ENCODE data around the gene CAPN10. TPM values are rescaled to one million over a fixed set of nuclear protein-coding genes. Genes with fewer than 3 reads are reported as not detected.

The CAPN10 gene
- polyA plus RNA-seq, 1 donor from 2014 or later = 18.2 TPM

DNA sequence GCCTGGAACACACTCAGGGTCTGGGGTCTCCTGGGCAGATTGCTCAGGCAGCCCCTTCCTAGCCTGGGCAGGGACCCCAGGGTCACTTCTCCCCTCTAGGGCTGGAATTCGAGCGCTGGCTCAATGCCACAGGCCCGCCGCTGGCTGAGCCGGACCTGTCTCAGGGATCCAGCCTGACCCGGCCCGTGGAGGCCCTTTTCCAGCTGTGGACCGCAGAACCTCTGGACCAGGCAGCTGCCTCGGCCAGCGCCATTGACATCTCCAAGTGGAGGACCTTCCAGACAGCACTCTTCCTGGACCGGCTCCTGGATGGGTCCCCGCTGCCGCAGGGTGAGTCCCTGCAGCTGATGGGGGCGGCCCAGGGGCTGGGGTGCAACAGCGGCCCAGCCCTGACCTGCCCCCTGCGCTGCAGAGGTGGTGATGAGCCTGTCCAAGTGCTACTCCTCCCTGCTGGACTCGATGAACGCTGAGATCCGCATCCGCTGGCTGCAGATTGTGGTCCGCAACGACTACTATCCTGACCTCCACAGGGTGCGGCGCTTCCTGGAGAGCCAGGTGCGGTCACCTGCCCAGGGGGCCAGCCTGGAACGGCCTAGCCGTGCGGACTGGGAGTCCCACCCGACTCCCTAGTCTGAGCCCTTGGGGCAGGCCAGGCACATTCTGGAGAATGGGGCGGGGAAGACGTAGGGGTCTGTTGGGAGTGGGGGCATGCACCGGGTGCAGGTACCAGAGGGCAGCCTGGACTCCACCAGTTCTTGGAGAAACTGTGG lies 9.9 kb upstream of the CAPN10 start:
- peak overlapping the region in 1 of 3 donors; percentile 81 for H3K27ac Mint-ChIP-seq
- H3K27me3 Mint-ChIP-seq = no peaks in the 10 kb centered on the region
- H3K36me3 Mint-ChIP-seq = peaks cover 4% of the 10 kb centered on the region
- peak overlapping the region in 1 of 4 donors; percentile 17 for H3K4me3 Mint-ChIP-seq
- peaks cover 0 to 3% (median 0%) of the 10 kb centered on the region in 3 donors for H3K9me3 Mint-ChIP-seq
- H3K4me1 Mint-ChIP-seq = peaks cover 10 to 14% (median 13%) of the 10 kb centered on the region in 3 donors

DNA sequence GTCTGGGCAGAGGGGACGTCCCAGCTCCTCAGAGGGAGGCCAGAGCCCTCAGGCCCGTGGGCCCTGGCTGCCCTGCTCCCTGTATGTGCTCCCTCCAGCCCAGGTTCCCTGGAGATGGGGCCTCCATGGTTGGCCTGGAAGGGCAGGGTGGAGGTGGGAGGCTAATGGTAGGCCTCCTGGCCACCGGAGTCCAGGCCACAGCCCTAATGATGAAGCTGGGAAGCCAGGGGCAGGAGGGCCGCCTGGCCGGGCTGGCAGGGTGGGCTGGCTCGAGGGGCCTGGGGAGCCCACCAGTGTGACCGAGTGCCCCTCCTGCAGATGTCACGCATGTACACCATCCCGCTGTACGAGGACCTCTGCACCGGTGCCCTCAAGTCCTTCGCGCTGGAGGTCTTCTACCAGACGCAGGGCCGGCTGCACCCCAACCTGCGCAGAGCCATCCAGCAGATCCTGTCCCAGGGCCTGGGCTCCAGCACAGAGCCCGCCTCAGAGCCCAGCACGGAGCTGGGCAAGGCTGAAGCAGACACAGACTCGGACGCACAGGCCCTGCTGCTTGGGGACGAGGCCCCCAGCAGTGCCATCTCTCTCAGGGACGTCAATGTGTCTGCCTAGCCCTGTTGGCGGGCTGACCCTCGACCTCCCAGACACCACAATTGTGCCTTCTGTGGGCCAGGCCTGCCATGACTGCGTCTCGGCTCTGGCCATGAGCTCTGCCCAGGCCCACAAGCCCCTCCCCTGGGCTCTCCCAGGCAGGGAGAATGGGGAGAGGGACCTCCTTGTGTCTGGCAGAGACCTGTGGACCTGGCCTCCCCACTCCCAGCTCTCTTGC lies 9.0 kb upstream of the CAPN10 start:
- Mint-ChIP-seq H3K36me3 (peaks cover 9% of the 10 kb centered on the region), H3K27ac (no peak overlapping the region), H3K4me1 (peaks cover 12 to 18% (median 18%) of the 10 kb centered on the region in 3 donors), H3K27me3 (no peaks in the 10 kb centered on the region), H3K9me3 (peaks cover 0 to 3% (median 0%) of the 10 kb centered on the region in 3 donors), H3K4me3 (no peak overlapping the region)

DNA sequence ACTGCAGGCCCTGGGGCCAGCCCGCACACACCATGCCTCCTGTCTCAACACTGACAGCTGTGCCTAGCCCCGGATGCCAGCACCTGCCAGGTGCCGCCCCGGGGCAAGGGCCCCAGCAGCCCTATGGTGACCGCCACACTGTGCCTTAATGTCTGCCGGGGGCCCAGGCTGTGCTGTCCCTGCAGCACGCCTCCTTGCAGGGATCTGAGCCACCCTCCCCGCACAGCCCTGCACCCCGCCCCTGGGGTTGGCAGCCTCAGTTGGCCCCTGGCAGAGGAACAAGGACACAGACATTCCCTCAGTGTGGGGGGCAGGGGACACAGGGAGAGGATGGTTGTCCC lies 8.5 kb upstream of the CAPN10 start:
- Mint-ChIP-seq H3K4me1 (peaks cover 12 to 20% (median 18%) of the 10 kb centered on the region in 3 donors), H3K27ac (no peak overlapping the region), H3K27me3 (no peaks in the 10 kb centered on the region), H3K4me3 (no peak overlapping the region), H3K36me3 (peaks cover 10% of the 10 kb centered on the region), H3K9me3 (peaks cover 0 to 3% (median 0%) of the 10 kb centered on the region in 3 donors)

DNA sequence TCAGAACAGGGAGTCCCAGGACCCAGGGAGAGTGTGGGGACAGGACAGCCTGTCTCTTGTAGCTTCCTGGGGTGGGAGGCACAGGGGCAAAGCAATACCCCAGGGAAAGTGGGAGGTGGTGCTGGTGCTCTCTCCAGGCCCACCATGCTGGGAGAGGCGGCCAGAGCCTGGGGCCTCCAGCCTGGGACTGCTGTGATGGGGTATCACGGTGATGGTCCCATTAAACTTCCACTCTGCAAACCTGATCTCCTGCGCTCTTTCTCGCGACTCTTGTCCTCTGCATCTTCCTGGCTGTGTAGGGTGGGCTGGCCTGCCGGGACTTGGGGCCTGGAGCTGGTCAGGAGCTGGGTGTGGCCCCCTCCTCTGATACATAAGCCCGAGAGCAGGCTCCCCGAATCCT lies 8.0 kb upstream of the CAPN10 start:
- peaks cover 10% of the 10 kb centered on the region for H3K36me3 Mint-ChIP-seq
- peak overlapping the region in 1 of 3 donors; percentile 47 for H3K27ac Mint-ChIP-seq
- H3K4me3 Mint-ChIP-seq = no peak overlapping the region
- peaks cover 15 to 20% (median 20%) of the 10 kb centered on the region in 3 donors for H3K4me1 Mint-ChIP-seq
- H3K9me3 Mint-ChIP-seq = peaks cover 0 to 3% (median 0%) of the 10 kb centered on the region in 3 donors
- no peaks in the 10 kb centered on the region for H3K27me3 Mint-ChIP-seq

DNA sequence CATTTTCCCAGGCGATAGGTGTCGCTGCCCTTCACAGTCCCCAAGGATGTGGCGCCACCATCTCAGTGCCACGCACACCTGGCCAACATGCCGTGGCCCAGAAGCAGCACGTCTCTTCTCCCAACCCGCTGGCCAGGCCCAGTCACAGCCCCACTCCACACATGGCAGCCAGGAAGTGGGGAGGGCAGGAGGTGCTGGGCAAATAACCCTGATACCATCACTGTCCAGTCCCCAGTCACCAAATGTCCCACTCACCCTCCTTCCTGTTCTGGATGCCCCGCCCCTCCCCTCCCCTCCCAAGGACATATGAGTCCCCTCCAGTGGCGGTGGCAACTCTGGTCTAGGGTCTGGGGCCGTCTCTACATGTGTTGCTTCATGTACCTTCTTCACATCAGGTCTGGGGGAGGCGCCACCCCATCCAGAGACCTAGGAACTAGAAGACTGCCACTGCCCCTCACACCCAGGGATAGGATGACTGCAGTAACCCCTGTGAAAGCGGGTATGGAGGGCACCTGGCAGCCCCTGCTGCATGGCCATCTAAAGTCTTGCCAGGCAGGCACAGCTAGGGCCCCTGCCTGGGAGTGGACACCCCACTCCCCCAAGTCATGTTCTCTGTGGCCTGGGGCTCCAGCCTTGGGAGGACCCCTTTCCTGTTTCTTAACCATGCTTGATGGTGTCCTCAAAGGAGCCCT lies 7.3 kb upstream of the CAPN10 start:
- H3K27ac Mint-ChIP-seq = peak overlapping the region in 2 of 3 donors; percentile 46 to 47
- H3K27me3 Mint-ChIP-seq = no peaks in the 10 kb centered on the region
- peak overlapping the region in 2 of 4 donors; percentile 38 to 81 for H3K4me3 Mint-ChIP-seq
- peaks cover 16 to 23% (median 20%) of the 10 kb centered on the region in 3 donors for H3K4me1 Mint-ChIP-seq
- peaks cover 0 to 3% (median 0%) of the 10 kb centered on the region in 3 donors for H3K9me3 Mint-ChIP-seq
- H3K36me3 Mint-ChIP-seq = peaks cover 10% of the 10 kb centered on the region

DNA sequence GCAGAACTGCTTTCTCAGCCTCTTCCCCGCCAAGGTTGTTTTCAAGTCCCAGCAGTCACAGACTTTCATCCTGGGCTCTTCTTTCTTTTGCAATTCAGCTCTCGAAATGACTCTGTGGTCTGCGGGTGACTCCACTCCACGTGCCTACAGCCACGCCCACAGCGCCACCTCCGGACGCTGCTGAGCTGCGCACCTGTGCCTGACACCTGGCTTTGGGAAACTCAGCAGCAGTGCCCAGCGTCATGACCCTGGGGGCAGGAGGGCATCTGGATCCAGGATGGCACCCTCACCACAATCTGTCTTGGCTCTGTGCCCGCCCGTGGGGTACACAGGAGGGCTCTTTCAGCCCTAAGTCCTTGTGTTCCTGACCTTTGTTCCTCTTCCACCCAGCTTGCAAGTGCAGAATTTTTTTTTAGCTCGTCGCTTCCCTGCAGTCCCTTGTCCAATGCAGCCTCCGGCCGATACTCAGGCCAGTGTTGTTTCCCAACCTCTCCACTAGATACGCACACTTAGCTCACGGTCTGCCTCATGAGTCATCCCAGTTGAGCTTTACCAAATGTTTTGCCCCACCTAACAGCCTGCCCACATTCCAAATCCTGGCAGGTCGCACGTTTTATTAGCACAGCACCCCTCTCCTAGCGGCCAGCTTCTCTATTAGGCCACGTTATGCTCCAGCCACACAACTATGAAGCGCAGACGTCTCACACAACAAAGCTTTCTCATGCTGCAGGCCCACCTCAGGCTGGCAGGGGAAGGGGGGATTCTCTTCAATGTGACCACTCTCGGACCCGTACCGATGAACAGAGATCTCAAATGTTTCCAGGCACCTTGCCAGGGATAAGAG lies 6.5 kb upstream of the CAPN10 start:
- H3K9me3 Mint-ChIP-seq = peaks cover 0 to 3% (median 0%) of the 10 kb centered on the region in 3 donors
- H3K27me3 Mint-ChIP-seq = no peaks in the 10 kb centered on the region
- peaks cover 22 to 31% (median 28%) of the 10 kb centered on the region in 3 donors for H3K4me1 Mint-ChIP-seq
- peak overlapping the region; percentile 46 to 73 (median 47) for H3K27ac Mint-ChIP-seq
- peak overlapping the region in 2 of 4 donors; percentile 38 to 81 for H3K4me3 Mint-ChIP-seq
- peaks cover 10% of the 10 kb centered on the region for H3K36me3 Mint-ChIP-seq

DNA sequence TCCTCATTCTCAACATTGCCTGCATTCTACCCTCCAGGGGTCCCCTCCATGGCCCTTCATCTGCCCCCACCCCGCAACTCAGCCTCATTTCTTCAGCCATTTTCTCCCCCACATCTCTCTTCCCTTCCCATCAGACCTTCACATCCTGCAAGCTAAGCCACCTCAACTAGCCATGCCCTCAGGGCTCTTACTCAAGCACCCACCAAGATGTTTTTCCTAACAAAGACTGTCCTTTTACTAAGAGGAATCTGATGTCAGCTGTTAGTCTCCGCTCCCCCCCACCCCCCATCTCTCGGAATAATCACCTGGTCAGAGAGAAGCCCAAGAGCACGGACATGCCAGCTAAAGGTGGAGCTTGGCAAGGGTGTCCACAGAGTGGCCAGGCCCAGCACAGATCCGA lies 4.7 kb upstream of the CAPN10 start:
- Mint-ChIP-seq H3K27me3 (no peaks in the 10 kb centered on the region), H3K36me3 (peaks cover 10% of the 10 kb centered on the region), H3K27ac (no peak overlapping the region), H3K9me3 (peaks cover 0 to 3% (median 0%) of the 10 kb centered on the region in 3 donors), H3K4me3 (peak overlapping the region in 1 of 4 donors; percentile 55), H3K4me1 (peaks cover 24 to 37% (median 32%) of the 10 kb centered on the region in 3 donors)

DNA sequence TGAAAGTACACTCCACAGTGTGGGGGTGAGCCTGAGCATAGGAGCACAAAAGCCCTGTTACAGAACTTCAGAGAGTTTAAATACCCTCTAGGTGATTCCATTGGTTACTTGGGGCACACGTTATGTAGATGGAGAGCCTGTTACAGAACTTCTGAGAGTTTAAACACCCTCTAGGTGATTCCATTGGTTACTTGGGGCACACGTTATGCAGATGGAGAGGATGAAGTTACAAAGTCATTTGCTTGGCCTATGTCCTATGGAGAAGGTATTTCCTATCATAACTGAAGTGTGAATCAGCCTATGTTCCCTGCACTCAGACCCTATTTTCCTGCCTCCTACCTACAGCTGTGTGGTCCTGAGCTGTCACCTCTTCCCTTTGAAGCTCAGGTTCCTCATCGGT lies 3.8 kb upstream of the CAPN10 start:
- H3K36me3 Mint-ChIP-seq = peaks cover 11% of the 10 kb centered on the region
- peak overlapping the region in 1 of 4 donors; percentile 55 for H3K4me3 Mint-ChIP-seq
- H3K27me3 Mint-ChIP-seq = no peaks in the 10 kb centered on the region
- H3K27ac Mint-ChIP-seq = peak overlapping the region in 2 of 3 donors; percentile 16 to 82
- H3K9me3 Mint-ChIP-seq = peaks cover 0 to 3% (median 0%) of the 10 kb centered on the region in 3 donors
- H3K4me1 Mint-ChIP-seq = peaks cover 27 to 45% (median 36%) of the 10 kb centered on the region in 3 donors

DNA sequence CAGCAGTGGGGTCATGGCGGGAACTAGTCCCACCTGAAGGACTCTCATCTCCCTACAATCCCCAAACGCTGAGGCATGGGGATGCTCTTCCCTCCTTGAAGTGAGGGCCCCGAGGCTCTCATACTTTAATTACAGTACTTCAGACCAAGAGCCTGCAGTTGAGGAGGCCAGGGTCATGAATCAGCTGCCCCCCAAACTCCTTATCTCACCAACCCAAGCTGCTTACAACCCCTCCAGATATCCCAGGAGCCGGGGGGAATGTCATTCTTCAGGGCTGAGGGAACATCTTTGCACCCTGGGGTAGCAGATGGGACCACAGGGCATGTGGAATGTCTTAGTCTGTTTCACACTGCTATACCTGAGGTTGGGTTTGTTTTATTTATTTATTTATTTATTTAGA lies 2.8 kb upstream of the CAPN10 start:
- no peak overlapping the region for H3K27ac Mint-ChIP-seq
- peaks cover 13% of the 10 kb centered on the region for H3K36me3 Mint-ChIP-seq
- H3K9me3 Mint-ChIP-seq = peaks cover 0 to 3% (median 0%) of the 10 kb centered on the region in 3 donors
- H3K4me1 Mint-ChIP-seq = peaks cover 36 to 48% (median 45%) of the 10 kb centered on the region in 3 donors
- peak overlapping the region in 2 of 4 donors; percentile 26 to 28 for H3K4me3 Mint-ChIP-seq
- H3K27me3 Mint-ChIP-seq = no peaks in the 10 kb centered on the region

DNA sequence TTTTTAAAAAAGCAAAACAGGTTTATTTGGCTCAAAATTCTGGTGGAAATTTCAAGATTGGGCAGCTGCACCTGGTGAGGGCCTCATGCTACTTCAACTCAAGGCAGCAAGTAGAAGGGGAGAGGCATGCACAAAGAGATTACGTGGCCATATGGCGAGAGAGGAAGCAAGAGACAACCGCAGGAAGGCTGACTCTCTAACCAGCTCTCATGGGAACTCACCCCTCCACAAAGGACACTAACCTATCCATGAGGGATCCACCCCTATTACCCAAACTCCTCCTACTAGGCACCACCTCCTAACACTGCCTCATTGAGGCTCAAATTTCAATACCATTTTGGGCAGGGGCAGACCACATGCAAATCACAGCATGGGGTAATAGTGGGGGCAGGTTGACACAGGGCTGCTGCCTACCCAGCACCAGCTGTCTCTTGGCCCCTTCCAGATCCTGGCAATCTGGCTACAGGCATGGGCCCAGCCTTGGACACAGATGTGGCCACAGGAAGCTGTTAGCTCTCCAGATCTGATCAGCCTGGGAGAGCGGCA lies 2.0 kb upstream of the CAPN10 start:
- Mint-ChIP-seq H3K27me3 (no peaks in the 10 kb centered on the region), H3K4me3 (peak overlapping the region; percentile 97 to 100 (median 98)), H3K9me3 (peaks cover 0 to 3% (median 0%) of the 10 kb centered on the region in 3 donors), H3K36me3 (peaks cover 13% of the 10 kb centered on the region), H3K4me1 (peaks cover 35 to 49% (median 45%) of the 10 kb centered on the region in 3 donors), H3K27ac (peak overlapping the region; percentile 98 to 99 (median 99))

DNA sequence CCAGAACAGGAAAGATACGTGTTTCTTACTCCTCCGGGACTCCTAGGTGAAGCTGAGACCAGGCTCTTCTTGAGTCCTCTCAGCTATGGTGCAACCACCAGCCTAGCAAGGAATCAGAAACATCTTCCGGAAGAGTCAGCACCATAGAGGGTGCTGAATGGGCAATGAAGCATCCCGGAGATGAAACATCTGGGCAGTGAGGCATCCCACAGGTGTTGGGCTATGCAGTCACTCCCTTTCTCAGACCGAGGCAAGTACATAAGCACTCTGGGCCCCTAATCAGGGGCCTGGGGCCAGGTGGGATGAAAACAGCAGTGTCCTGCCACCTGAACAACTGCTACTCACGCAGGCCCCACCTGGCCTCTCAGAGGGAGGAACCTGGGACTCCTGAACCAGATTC lies 1.4 kb upstream of the CAPN10 start:
- Mint-ChIP-seq H3K27me3 (no peaks in the 10 kb centered on the region), H3K27ac (peak overlapping the region; percentile 98 to 99 (median 99)), H3K4me3 (peak overlapping the region; percentile 97 to 100 (median 98)), H3K4me1 (peaks cover 29 to 44% (median 39%) of the 10 kb centered on the region in 3 donors), H3K36me3 (peaks cover 13% of the 10 kb centered on the region), H3K9me3 (peaks cover 0 to 3% (median 0%) of the 10 kb centered on the region in 3 donors)

DNA sequence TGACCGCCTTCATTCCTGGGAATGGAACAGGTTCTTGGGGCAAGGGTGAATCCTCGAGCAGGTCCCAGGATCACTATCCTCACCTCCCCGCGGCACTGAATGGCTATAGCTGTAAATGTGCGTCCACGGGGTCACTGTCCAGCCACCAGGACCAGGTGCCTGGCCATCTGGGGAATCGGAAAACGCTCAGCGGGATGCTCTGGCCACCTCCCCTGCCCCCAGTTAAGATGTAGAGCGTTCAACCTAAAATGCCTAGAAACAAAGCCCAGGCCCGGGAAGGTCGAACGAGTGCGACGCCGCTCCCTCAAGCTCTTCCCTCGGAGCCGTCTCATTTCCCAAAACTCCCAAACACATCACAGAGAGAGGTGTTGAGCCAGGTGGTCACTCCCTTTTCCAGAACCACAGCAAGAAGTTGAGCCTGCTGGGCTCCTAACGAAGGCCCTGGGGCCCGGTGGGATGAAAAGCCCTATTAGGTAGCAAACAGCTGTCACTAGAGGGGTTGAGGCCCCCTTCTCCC lies 795 bp upstream of the CAPN10 start:
- Mint-ChIP-seq H3K9me3 (peaks cover 0 to 2% (median 0%) of the 10 kb centered on the region in 3 donors), H3K4me1 (peaks cover 26 to 38% (median 35%) of the 10 kb centered on the region in 3 donors), H3K4me3 (peak overlapping the region; percentile 97 to 100 (median 98)), H3K36me3 (peaks cover 13% of the 10 kb centered on the region), H3K27me3 (no peaks in the 10 kb centered on the region), H3K27ac (peak overlapping the region; percentile 98 to 99 (median 99))

Measured in IgD-negative memory B cell (primary cell).